ENCODE results near the gene TCEA3.
"Not testable (repeated sequence)": the region's sequence is repeated elsewhere in the genome, so short reads cannot be mapped to it uniquely, and the experiment has no call there.

Gene TCEA3

DNA sequence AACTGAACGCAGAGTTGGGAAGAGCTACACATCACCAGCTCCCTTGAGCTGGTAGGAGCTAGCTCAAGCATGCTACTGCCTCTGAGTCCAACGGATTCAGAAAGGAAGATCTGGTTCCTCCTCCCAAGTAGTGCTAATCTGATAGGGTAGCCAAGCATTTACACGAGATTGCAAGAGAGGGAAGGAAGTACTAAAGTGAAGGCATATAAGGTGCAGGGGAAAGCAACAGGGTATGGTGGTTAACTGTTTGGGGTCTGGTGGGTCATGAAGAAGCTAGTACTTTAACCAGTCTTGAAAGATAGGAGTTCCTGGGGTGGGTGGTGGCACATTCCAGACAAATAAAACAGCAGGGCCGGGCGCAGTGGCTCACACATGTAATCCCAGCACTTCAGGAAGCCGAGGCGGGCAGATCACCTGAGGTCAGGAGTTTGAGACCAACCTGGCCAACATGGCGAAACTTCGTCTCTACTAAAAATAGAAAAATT lies 34.7 kb downstream of the TCEA3 start:
- no peak for DNase-seq

DNA sequence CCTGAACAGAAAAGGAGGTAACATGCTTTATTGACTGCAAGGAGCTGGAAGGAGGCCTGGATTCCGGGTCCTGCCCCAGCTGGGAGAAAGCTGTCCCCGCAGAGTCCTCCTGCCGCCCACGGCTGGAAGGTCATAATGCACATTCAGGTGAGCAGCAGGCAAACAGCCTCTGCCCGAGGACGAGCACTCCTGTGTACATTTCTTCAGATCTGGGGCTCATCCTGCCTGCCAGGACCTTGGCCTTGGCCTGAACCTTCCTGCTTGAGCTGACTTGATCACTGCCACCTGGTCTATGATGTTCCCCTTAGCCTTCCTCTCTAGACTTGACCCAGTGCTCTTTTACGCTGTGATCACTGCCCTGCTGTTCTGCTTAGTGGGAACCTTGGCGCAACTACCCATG lies 37.1 kb downstream of the TCEA3 start:
- DNase-seq = no peak

DNA sequence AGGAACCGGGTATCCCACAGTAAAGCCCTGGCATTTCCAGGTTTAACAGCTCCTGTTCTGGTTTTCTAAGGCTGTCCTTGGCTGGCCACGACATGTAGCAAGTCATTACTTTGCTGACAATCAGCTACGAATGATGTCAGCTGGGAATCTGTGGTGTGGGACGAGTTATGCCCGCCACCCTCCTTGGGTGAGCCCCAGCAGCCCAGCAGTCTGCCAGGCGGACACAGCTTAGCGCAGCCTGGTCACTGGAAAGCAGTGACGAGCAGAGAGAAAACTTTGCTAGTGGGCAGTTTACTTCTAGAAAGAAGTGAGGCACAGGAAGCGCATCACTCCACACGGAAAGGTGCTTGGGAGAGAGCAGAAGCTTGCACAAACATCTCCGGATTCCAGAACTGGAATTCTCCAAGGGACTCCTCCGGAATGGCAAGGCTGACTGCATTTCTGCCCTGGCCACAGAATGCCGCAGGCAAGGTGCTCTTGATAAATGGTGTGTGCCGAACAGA lies 39.4 kb downstream of the TCEA3 start:
- no peak for DNase-seq

DNA sequence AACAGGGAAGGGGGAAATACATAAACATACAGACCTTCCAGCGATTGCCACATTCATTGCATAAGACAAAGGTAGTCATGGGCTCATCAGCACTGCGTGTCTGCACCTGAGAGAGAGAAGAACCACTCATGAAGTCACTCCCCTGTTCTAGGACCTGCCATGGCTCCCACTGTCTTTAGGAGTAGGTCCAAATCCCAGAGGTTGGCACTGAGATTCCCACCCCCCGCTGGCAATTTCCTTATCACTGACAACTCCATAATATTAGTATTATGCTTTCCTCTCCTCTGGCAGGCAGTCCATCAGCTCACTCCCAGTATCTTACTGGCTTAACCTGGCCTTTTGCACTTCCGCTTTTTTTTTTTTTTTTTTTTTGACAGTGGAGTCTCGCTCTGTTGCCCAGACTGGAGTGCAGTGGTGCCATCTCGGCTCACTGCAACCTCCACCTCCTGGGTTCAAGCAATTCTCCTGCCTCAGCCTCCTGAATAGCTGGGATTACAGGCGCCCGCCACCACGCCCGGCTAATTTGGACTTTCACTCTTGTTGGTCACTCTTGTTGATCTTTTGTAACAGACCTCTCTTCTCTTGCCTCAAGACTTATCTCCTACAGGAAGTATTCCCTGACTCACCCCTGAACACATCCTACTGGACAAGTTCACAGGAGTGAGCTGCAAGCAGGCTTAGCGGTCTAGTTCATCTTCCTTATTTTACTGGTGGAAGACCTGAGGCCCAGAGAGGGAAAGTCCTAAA lies 40.1 kb downstream of the TCEA3 start:
- DNase-seq = no peak

- no peak for DNase-seq
Measured at GRCh38 chr1:23383577-23384311, 40.8 kb downstream of the TCEA3 start.

DNA sequence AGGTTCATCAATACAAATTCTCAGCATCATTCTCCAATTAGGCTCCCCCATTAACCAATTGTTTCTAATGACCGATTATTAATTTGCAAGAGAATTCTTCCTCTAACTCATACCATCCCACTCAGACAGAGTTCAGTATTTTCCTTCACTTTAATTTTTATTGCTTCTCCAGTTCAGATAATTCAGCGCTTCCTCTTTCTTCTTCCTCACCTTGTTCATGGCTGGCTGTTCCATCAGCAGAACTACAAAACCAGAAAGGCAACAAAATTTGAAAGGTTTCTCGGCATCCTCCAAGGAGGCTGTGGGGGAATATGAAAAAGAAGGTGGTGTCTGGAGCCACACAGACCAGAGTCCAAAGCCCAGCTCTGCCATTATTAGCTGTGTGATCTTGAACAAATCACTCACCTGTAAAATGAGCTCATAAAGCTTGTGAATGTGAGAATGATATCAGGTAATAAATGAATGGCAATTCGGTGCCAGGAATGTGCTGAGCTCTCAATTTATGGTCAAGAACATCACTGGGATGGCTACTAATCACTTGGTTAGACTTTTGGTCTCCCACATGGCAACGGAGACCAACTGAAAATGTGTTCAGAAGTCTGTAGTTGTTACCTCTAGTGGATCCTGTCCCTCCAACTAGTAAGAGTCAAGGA lies 43.2 kb downstream of the TCEA3 start:
- no peak for DNase-seq

- no peak for DNase-seq
Measured at GRCh38 chr1:23380719-23381118, 43.8 kb downstream of the TCEA3 start.

- DNase-seq = not testable (repeated sequence)
Measured at GRCh38 chr1:23380236-23380635, 44.3 kb downstream of the TCEA3 start.

- no peak for DNase-seq
Measured at GRCh38 chr1:23376890-23377811, 47.4 kb downstream of the TCEA3 start.

GRCh38 chr1:23374079-23374735 lies 50.3 kb downstream of the TCEA3 start:
- not testable (repeated sequence) for DNase-seq

- DNase-seq = no peak
Measured at GRCh38 chr1:23371987-23372880, 52.3 kb downstream of the TCEA3 start.

GRCh38 chr1:23370709-23371584 lies 53.6 kb downstream of the TCEA3 start:
- DNase-seq = no peak

GRCh38 chr1:23370330-23370708 lies 54.2 kb downstream of the TCEA3 start:
- no peak for DNase-seq

DNA sequence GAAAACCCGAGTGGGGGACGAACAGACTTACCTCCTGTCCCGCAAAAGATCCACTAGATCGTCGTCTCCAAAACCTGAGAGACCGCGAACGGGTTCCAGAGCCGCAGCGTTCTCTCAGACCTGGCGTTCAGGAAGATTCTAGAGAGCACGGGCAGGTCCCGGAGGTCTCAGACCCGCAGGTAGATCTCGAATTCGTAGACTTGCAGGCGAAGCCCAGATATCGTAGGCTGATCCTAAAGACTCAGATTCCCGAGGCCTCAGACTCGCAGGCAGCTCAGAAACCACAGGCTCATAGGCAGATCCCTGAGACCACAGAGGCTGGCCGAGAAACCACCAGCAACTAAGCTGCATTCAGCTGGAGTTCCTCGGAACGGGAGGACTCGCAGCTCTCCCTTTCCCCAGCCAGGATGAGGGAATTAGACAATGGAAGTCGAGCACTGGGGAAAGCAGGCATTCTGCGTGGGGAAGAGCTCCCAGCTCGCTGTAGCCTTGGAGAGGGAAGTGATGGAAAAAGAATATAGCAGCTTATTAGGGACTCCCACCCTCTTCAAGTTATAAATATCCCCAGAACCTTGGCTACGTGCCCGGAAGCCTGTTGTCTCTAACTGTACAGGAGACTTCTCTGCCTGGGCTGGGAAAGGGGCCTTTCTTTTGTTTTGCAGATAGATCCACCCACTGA lies 55.1 kb downstream of the TCEA3 start, which contains the start of gene ZNF436:
Gene ZNF436 (minus strand): TSS at position 502 of the 679 bp plus-strand sequence. CDS start 1,831 bp downstream, outside the sequence.
- peak in 1 of 2 donors; percentile 17 for DNase-seq

DNA sequence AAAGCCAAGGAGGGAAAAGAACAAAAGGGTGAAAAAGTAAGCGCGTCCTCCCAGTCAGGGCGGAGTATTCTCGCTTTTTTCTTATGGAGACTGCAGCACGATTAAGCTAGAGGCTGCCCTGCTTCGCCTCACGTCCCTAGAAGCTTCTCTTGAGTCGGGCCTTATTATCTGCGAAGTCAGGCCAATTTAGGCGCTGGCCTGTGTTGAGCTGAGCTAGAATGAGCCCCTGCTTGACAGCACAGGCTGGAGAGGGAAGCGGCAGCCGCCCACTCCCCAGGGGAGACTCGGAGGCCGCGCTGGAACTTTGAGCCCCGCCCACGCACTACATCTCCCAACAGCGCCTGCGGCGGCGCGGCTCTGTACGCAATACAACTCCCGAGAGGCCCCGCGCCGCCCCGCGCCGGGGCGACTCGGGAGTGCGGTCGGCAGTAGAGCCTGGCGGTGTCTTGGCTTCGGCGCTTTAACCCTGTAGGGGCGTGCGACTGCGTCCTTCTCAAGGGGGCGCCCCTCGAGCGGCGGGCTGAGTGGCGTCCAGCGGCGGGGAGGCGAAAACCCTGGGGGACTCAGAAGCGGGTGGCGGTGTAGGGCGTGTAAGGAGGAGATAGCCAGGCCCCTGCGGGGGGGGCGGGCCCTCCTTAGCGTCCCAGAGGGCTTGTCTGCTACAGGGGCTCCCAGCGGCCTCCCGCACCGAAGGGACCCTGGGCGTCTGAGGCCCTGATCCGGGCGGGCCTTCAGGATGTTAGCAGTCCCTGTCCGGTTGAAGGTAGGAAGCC lies 55.8 kb downstream of the TCEA3 start:
- DNase-seq = peak; percentile 86 to 87

DNA sequence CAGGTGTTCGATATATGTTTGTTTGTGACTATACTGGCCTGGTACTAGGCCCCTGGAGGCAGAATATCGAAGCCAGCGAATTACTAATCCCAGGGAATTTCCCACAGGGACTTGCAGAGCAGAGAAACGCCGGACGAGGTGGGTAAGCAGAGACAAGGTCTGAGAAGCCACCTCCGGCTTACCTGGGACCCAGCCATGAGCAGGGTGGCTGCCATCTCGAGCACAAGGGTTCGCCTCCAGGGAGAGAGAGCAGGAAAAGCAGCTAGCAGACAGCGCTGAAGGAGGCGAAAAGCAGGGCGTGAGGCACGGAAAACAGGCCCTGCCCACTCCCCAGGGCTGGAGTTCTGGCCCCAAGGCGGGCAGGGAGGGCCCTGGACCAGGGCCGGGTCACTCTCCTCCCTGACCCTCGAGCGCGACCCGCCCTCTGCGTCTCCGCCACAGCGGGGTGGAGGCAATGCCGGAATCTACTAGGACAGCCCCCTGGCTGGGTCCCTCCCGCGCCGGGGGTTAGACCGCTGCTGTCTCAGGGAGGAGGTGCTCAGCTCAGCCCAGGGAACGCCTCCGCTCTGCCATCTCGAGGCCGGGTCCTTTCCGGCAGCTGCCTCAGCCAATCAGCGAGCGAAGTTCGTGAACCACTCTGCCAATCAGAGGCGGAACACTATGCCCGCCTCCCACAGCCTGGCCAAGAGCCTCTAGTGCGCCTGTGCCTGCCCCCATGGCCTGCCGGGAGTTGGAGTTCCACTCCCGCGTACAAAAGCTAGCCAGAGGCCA lies 56.6 kb downstream of the TCEA3 start:
- peak; percentile 99 for DNase-seq

- no peak for DNase-seq
Measured at GRCh38 chr1:23367451-23367790, 57.1 kb downstream of the TCEA3 start.
